AG04449 (cell line): ENCODE results near the gene RASGRP3.
A peak's percentile ranks its signal among the peaks of the same experiment; 100 is the strongest.
"Not testable (repeated sequence)": the region's sequence is repeated elsewhere in the genome, so short reads cannot be mapped to it uniquely, and the experiment has no call there.

ENCODE experiments used
- CTCF ChIA-PET: fragments of 350-600 bp; formaldehyde crosslinking; extraction: SDS; loops from one replicate; lab custom pipeline; 2021; ENCODE audit warnings: antibody characterized with exemption; lab: Yijun Ruan, JAX
- POLR2A ChIA-PET: fragments of 400-600, 350-600 bp; formaldehyde crosslinking; extraction: SDS; loops from one replicate; lab custom pipeline; 2020; ENCODE audit warnings: antibody characterized with exemption, inconsistent platforms; lab: Yijun Ruan, JAX
- DNase-seq: peaks from one replicate; pipeline ENCODE4 v3.0.0-alpha.2; 2010; ENCODE audit warnings: low read depth, low spot score
- H3K4me3 ChIP-seq: 2 replicates; pipeline ENCODE4 v1.5.1; 2011; ENCODE audit warnings: low read depth, mild to moderate bottlenecking, control low read depth, low read length
- TF ChIP-seq, protein P1 (sequence below): IDR thresholded peaks from one replicate; pipeline ENCODE4 v1.5.1; 2011; ENCODE audit warnings: mild to moderate bottlenecking, moderate library complexity, low read length, control low read depth, inconsistent platforms; ENCODE audit not compliant: insufficient read depth; ENCODE audit errors: missing control alignments

Gene RASGRP3

DNA sequence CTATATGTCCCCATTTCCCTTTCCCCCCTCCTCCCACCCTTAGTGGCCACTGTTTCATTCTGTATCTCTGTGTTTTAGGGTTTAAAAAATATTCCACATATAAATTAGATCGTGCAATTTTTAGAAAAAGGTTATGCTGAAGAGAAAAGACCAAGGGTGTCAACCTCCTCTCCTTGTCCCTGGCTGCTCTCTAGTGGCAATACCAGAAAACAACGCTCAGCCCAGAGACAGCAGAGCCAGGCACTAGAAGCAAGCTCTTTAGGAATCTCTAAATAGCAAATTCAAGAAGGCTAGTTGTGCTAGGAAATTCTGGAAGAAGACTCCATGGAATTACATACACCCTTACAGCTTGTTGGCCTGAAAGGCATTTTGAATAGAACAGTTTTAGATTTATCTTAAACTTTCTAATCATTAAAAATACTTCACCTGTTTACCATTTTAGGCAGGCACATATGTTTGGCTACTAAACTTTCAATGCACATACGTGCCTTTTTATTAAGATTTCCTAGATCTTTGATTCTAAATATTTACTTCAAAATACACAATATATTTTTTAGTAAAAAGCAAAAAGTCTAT, 35.1 kb upstream of the RASGRP3 start:
- no peak overlapping the region for H3K4me3 ChIP-seq
- no peak for DNase-seq
- POLR2A ChIA-PET: no interaction called here
- TF ChIP-seq, protein P1, sequence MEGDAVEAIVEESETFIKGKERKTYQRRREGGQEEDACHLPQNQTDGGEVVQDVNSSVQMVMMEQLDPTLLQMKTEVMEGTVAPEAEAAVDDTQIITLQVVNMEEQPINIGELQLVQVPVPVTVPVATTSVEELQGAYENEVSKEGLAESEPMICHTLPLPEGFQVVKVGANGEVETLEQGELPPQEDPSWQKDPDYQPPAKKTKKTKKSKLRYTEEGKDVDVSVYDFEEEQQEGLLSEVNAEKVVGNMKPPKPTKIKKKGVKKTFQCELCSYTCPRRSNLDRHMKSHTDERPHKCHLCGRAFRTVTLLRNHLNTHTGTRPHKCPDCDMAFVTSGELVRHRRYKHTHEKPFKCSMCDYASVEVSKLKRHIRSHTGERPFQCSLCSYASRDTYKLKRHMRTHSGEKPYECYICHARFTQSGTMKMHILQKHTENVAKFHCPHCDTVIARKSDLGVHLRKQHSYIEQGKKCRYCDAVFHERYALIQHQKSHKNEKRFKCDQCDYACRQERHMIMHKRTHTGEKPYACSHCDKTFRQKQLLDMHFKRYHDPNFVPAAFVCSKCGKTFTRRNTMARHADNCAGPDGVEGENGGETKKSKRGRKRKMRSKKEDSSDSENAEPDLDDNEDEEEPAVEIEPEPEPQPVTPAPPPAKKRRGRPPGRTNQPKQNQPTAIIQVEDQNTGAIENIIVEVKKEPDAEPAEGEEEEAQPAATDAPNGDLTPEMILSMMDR: peak; percentile 80
- CTCF ChIA-PET: interaction anchor here (0.6 to 4.6 kb wide), 31 partner anchors 9 to 407 kb away, joined by 3 to 40 read pairs (median 4); no protein-coding TSS in a partner anchor

DNA sequence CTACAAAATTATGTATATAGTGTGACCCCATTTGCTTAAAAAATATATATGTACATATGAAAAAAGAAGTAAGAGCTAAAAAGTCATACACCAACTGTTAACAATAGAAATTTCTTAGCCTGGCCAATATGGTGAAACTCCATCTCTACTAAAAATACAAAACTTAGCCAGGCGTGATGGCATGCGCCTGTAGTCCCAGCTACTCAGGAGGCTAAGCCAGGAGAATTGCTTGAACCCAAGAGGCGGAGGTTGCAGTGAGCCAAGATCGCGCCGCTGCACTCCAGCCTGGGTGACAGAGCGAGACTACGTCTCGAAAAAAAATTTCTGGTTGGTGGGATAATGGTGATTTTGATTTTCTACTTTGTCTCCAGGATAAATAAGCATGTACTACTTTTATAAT, 34.4 kb upstream of the RASGRP3 start:
- POLR2A ChIA-PET, DNase-seq, H3K4me3 ChIP-seq: not testable (repeated sequence)
- CTCF ChIA-PET: interaction anchor here (0.7 to 4.6 kb wide), 23 partner anchors 10 to 408 kb away, joined by 3 to 40 read pairs (median 5); no protein-coding TSS in a partner anchor

DNA sequence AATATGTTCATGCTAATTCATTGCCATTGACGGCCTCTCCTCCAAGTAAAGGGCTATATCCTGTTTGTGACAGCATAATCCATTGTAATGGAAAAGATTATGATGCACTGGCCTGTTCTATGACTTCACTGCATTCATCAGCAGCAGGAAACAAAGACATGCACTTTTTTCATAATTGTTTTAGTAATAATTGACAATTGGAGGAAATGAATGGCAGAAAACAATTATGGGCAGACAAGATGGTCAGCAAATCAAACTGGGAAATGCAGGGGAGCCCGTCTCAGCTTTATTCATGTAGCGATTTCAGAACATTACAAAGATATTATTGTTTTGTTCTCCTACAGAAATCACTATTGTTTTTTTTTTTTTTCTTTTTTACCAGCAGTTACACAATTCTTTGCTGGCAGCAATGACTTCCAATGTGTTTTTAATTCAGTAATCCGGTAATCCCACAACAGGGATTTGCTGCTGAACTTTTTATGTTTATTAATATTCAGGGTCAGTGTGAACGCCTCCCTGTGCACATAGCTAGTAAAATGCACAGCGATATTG, 33.8 kb upstream of the RASGRP3 start:
- CTCF ChIA-PET: interaction anchor here (0.7 to 4.6 kb wide), 15 partner anchors 10 to 408 kb away, joined by 3 to 40 read pairs (median 4); no protein-coding TSS in a partner anchor
- TF ChIP-seq, protein P1: no peak
- no peak for DNase-seq
- POLR2A ChIA-PET: no interaction called here
- no peak overlapping the region for H3K4me3 ChIP-seq

DNA sequence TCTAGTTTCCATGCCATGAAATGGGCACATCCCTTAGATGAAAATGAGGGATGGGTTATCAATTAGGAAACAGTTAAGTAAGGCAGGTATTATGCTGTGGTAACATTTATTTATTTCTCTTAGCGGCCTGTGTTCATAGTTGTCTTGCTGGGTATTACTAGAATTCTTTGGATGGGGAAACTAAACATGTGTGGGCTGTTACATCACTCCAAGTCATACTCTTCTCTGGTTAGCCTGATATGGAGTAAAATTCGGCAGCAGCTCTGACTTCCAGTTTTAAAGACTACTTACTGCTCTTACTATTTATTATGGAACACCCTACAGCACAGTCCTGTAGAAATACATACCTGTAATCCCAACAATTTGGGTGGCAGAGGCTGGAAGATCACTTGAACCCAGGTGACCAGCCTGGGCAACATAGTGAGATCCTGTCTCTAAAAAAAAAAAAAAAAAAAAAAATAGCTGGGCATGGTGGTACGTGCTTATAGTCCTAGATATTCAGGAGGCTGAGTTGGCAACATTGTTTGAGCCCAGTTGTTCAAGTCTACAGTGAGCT, 33.1 kb upstream of the RASGRP3 start:
- no peak overlapping the region for H3K4me3 ChIP-seq
- CTCF ChIA-PET: interaction anchor here (0.9 to 3.4 kb wide), 9 partner anchors 9 to 409 kb away, joined by 3 to 40 read pairs (median 6); no protein-coding TSS in a partner anchor
- POLR2A ChIA-PET: no interaction called here
- no peak for DNase-seq
- TF ChIP-seq, protein P1: no peak

DNA sequence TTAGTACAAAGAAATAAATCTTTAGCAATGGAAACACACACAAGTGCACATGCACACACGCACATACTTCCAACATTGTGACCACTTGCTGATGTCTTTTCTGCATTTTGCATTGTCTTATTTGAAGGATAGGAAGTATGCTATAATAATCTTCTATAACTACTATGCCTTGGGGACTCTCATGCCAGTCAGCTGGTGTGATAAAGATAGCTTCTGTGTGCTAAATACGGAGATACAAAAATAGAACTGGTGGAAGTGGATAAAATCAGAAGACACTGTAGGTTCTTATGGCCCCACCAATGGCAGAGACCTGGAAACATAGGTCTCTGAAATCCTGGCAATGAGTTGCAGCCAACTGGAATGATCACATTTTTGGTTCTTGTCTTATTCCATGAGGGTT, 31.5 kb upstream of the RASGRP3 start:
- ChIA-PET POLR2A (no interaction called here), CTCF (interaction anchor here (0.7 to 2.7 kb wide), 5 partner anchors 7 to 410 kb away, joined by 3 to 7 read pairs (median 6); no protein-coding TSS in a partner anchor)
- TF ChIP-seq, protein P1: no peak
- no peak overlapping the region for H3K4me3 ChIP-seq
- no peak for DNase-seq

DNA sequence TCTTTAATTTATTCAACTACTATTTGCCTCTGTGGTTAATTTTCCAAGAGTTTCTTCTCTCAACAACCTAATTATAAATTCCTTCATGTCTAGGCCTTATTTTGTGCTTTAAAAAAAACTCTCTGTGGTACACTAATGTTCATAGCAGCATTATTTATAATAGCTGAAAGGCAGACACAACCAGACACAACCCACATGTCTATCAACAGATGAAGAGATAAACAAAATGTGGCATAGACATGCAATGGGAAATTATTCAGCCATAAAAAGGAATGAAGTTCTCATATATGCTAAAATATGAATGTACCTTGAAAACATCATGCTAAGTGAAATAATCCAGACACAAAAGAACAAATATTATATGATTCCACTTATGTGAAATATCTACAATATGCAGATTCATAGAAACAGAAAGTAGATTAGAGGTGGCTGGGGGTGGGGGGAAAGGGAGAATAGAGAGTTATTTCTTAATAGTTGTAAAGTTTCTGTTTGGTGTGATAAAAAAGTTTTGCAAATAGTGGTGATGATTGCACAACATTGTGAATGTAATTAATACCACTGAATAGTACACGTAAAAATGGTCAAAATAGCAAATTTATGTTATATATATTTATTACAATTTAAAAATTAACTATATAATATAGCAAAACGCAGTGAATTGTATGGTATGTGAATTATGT, 28.1 kb upstream of the RASGRP3 start:
- ChIA-PET CTCF (no interaction called here), POLR2A (no interaction called here)
- DNase-seq: no peak
- TF ChIP-seq, protein P1: no peak
- no peak overlapping the region for H3K4me3 ChIP-seq
